G401 (cell line): ENCODE results near the gene FSIP1. TPM values are rescaled to one million over a fixed set of nuclear protein-coding genes. Genes with fewer than 3 reads are reported as not detected.

Experiments used
- DNase-seq: peaks from one replicate; pipeline ENCODE4 v3.0.0-alpha.2; 2015; ENCODE audit warnings: low spot score
- in situ Hi-C: cut with HindIII; loops from 2 replicates; pipeline ENCODE4 v1.10.0; 2016; ENCODE audit warnings: low sequenced_read_pairs, mixed read lengths
- total RNA-seq: library from RNA; depleted of rRNA; stranded (reverse); fragments of >200 nt; shearing (Covaris generic); gene quantifications from 2 replicates; pipeline ENCODE4 v1.2.3, GENCODE V29; 2014

FSIP1 gene
- total RNA-seq, 1 experiment from 2014 or later: 0.41 TPM

DNA sequence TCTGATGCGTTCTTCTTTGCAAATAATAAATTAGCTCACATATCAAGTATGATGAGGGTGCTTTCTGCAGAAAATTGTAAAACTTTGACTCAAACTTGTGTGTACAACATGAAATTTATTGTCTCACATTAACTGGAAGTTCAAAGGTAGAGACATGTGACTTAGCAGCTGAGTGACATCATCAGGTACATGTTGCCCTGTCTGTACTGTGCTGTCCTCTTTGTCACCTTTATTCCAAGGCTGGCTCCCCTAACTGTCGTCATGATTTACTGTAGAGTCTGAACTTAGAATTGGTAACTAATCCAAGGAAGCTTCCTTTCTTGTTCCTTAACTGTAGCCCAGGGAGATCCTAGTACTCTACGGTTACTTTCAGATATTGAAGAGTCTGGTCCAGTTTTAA, 12.3 kb upstream of the FSIP1 start:
- no peak for DNase-seq
- in situ Hi-C loops: no loop called here

DNA sequence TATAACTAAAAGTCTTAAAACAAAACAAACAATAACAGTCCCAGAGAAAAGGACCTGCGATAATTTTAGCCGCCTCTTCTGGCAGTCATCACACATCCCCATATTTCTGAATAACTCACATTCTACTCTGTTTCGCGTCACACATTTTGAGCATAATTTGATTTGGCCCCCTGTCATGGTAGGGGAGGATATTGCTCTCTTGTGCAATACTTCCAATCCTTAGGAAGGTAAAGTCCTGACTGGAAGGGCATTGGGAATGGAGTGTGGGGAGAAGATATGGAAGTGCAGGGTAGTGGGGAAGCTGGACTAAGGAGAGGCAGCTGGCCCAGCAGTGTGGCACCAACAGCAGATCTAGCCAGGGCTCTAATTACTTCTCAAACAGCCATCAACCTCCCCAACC, 11.3 kb upstream of the FSIP1 start:
- in situ Hi-C loops: no loop called here

DNA sequence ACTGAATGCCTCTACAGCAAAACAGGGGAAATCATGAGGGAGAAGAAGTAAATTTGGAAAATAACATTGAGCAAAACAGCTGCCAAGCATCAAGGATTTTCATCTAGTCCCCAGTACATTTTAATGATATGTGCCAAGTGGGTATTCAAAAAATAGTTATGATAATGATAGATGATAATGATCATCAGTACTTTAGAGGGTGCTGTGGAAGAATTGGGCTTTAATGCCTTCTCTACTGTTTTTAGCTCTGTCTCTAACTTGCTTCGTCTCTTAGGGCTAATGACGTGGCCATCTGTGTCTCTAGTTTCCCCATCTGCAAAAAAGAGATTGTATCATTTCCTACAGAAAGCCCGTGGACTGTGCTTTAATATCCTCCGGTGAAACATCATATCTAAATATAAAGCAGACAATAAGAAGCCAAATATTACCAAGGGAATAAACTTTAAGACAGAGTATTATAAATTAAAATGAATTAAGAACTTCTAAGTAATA, 10.2 kb upstream of the FSIP1 start:
- in situ Hi-C loops: no loop called here
- DNase-seq: no peak

More for the DNA sequence above, 11.3 kb upstream of the FSIP1 start:
- DNase-seq: no peak

DNA sequence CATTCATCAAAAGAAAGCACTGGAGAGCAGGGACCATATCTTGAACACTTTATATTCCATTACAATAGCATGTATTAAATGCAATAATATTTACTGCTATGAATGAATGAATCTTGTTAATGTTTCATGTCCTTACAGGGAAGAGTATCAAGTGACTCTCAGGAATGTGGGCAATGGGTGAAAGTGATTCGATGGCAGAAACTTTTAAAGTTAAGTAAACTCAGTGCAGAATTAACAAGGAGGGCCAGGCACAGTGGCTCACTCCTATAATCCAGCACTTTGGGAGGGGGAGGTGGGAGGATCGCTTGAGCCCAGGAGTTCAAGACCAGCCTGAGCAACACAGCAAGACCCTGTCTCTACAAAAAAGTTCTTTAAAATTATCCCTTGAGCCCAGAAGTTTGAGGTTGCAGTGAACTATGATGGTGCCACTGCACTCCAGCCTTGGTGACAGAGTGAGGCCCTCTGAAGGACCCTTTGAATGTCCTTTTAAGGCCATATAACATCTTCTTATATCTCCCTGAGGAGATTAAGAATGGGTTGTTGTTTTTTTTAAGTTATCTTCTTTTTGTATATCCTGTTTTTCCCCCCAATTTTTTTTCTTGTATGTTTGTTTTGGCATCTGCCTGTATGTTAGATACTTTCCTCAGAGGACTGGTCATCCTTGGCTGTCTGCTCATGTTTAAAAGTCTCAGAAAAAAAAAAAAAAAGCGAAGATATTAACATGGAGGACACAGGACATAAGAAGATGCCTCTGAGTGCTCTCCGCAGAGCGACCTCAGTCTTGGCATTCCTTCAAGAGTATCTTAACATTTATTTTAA, 9.6 kb upstream of the FSIP1 start:
- no peak for DNase-seq
- in situ Hi-C loops: no loop called here

DNA sequence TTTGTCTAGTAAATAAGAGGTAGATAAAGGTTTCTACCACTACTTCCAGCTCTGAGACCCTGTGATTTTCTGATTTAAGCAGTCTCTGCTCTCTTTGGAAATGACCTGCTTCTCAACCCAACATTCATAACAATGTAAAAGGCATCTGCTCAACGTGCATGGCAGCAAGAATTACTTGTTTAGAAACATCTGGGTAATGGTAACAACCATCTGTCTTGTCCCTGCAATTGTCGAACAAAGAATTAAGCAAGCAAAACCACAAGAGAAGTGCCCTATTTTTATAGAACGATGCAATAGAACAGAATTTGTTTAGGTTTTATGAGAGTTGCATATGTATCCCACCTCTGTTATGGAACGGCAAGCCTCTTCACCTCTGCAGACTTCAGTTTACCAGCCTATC, 7.1 kb upstream of the FSIP1 start:
- DNase-seq: no peak
- in situ Hi-C loops: no loop called here

DNA sequence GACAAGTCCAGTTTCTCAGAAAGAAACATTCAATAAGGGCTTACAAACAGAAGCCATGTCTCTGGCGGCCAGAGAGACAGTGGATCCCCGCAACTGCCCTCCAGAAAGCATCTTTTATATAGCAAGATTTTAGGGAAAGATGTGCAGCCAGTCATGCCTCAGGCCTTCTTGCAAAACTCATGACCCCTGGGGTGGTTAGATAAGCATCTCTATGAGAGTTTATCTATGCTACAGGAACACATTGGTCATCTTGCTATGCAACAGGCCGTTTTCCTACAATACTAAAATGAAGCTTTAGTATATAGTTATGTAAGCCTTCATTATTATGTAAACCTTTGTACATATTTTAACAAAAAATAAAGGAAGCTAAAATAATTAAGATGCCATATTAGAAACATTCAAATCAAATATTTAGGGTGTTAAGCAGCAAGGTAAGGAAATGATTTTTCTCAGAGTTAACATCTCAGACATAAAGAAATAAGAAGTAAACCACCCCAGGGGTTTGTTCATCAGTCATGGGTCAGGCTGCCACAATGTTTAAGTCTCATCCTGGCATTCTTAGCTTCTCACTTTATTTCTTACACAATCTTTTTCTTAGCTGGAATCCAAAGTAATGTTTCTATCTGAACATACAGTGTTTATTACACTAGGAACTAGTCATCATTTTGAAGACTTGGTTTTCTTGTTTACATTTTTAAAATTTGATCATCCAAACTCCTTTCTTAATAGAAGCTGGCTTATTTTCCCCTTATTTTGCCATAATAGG, 6.3 kb upstream of the FSIP1 start:
- in situ Hi-C loops: no loop called here
- DNase-seq: no peak

DNA sequence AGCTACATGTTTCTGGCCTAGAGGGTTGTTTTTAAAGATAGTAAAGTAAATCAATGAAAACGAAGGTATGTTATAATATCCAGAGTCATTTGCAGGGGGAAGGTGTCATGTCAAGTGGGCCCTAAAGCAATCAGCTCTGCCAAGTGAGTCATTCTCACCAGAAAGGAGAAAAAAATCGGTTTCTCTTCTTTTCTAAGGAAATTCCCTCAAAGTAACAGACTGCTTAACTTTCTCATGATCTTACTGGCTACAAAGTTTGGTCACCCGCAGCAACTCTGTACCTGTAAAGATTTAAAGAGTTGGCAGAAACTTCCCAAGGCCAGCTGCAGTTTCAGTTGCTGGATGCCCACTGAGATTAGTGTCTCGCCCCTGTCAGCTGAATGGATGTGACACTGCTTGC, 5.5 kb upstream of the FSIP1 start:
- no peak for DNase-seq
- in situ Hi-C loops: no loop called here

DNA sequence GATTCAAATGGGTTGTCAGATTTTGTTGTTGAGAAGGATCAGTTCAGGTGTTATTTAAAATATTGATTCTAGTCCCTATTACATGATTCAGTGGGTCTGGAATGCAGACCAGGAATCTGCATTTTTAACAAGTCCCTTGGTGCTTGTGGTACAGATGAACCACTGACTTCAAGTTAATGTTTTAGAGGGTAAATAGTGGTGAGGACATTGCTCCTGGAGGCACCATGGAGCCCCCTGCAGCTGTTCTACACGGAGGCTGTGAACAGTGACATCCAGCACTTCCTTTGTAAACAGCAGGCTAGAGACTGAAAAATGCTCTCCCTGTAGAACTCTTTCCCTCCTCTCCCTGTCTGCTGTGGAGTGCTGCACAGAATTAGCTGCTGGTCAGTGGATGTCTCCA, 4.8 kb upstream of the FSIP1 start:
- in situ Hi-C loops: no loop called here
- no peak for DNase-seq

DNA sequence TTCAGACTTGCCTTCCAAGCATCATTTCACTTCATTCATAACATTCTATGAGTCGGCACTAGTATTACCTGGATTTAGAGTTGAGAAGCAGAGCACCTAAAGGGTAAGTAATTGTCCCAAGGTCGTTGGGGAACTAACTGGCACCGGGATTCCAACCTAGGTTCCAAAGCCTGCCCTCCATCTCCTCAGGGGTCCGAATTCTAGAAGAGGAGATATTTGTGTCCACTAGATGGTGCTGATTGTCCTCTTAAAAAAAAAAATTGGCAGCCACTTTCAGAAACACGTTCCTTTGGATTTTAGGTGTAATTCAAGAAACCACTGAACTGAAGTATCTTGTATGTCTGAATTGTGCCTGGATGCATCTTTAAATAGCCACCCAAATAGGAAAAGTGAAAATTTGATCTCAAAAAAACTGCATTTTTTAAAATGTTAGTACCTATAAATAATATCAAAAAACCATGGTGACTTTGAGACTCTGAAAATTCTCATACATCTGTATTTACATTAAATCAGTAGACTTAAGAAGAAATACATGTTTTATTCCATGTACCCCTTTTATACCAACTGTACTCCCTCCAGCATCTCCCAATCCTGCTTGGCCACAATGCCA, 3.9 kb upstream of the FSIP1 start:
- in situ Hi-C loops: no loop called here
- peak; percentile 86 for DNase-seq

DNA sequence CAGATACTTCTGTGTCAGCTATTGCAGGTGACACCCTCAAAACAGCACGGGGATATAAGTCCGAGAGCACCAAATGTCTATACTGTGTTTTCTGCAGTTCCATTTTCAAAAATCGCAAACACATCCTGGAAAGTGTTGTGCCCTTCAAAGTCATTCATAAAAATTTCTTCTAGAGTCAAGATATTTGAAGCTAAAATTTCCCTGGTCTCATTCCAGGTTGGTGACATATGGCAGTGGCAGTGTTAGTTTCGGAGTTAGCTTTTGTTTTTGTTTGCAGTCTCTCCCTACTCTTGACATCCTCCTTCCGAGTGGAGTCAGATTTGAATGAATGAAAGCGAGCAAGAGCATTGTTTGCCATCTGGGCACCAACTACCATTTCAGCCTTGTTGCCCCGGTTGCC, 3.2 kb upstream of the FSIP1 start:
- DNase-seq: peak; percentile 58
- in situ Hi-C loops: no loop called here

DNA sequence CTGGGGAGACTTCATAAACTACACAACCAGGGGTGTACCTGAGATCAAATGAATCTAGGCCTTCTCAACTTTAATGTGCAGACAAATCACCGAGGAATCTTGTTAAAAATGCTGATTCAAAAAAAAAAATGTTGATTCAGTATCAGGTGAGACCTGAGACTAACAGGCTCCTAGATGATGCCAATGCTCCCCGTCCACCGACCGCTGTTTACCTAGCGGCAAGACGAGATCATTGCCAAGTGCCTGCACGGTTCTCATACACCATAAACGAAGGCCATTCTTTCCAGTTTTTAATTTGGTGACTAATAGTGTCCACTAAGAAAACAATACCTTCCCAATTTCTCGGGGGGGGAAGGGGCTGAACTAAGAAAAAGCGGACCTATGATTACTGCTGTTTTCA, 2.5 kb upstream of the FSIP1 start:
- in situ Hi-C loops: no loop called here
- DNase-seq: peak; percentile 55

DNA sequence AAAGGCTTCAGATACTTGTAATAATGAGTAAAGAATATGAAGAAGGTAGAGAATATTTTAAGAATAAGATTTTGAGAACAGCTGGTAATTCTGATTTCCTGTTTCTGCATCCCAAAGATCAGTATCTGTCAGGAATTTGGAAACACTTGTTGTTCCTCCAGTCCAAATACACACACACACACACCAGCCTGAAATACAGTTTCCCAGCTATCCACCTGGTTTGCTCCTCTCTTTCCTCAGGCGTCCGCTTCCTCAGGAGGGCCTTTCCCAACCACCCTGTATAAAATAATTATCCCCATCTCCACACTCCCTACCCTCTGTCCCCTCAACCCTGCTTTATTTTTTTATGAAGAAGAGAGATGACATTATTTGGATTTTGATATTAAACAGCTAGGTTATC, 2.0 kb upstream of the FSIP1 start:
- in situ Hi-C loops: no loop called here
- DNase-seq: peak; percentile 21

DNA sequence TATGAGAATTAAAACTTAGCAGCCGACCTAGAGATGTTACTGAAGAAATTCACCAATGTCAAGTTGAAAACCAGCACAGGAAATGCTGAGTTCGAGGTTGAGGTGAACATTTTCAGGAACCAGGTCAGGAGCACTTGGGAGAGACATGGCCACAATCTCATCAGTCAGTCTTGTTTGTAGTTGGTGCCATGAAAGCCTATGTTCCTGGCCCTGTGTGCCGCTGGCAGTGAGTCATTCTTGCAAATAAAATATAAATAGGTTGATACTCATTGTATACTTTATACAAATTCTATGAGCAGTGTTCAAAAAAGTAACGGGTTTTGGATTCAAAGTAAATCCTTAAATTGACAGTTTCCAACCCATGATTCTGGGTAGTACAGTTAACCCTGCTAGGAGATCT, 1.5 kb upstream of the FSIP1 start:
- peak; percentile 30 for DNase-seq
- in situ Hi-C loops: no loop called here

DNA sequence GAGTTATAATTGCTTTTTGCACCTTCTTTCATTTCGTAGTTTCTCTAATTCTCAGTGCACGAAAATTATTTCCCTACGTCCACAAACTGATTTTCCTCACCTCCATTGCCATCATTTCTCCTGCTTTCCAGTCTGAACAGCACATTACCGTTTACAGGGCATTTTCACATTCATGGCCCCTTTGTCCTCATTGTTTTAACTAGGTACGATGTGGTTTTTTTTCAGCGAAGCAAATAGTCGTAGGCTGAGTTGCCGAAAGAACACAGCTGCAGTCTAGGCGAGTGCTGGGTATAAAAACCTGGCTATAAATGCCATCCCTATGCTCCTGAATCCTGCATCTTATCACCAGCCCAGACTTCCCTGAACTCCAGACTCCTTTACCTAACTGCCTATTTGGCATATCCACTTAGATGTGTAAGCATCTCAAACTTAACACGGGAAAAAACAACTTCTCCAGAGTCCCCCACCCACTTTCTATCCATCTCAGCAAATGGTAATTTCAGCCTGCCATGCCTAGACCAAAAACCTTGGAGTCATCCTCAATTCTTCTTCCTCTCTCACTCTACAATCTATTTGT, 691 bp upstream of the FSIP1 start:
- in situ Hi-C loops: no loop called here
- peak; percentile 48 for DNase-seq

DNA sequence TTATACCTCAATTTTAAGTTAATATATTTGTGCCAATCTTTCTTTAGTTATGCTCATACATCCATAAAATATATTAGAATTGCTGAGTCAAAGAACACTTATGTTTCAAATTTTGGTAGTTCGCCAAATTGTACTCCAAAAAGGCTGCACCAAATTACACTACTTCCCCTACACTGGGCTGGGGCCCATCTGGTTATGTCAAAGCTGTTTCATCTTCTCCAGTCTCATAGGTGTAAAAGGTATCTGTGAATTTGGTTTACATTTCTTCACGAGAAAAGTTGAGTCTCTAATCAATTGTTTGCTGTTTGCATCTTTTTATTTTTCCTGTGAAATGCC, 706 bp downstream of the FSIP1 start:
- no peak for DNase-seq
- in situ Hi-C loops: no loop called here

DNA sequence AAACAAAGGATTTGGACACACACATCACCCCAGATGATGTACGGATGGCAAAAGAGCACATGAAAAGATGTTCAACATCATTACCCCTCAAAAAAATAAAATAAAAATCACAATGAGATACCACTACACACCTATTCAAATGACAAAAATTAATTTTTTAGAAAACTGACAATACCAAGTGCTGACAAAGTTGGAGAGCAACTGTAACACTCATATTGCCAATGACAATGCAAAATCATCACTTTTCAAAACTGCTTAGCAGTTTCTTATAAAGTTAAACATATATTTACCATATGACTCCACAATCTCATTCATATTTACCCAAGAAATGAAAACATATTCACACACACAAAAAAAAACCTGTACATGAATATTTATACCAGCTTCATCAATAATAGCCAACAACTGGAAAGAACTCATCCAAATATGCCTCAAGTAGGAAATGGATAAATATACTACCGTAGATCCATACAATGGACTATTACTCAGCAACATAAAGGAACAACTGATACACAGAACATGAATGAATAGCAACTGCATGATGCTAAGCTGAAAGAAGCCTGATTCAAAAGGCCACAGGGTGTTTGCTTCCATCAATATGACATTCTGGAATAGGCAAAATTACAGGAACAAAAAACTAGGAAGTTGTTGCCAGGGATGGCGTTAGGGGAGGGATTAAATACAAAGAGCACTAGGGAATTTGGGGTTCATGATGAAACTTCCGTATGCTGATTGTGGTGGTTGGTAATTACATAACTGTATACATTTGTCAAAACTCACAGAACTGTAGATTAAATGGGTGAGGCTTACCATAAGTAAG, 1.3 kb downstream of the FSIP1 start:
- in situ Hi-C loops: no loop called here
- no peak for DNase-seq

DNA sequence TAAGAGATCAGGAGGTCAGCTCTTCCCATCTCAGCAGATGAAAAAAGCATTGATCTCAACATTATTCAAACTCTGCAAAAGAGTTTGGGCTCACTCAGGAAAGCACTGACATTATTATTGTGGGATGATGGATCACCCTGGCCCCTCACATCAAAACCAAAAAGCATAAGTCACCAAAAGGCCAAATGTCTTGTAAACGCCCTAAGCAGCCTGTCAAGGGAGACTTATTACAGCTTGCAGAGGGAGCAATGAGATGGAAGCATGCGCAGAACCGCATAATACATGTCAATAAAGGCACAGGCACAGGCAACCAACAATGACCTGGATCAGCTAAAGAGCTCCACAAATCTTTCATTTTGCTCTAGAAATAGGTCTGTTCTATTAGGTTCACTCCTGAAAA, 4.6 kb downstream of the FSIP1 start:
- no peak for DNase-seq
- in situ Hi-C loops: no loop called here

DNA sequence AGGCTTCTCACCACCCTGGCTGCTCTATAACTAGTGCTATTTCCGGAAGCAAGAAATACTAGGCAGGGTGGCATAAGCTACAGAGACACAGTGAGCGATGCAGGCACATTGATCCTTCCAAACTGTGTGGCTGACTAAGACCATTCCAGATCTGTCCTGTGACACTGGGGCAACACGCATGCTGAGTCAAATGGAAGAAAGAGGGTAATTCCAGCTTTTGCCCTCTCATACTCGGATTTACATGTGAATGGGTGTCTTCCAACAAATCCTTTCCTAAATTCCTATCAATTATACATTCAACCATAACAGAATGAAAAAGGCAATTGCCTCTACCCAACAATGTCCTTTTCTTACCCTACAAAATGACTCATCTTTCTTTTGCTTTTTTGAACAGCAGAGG, 5.1 kb downstream of the FSIP1 start:
- in situ Hi-C loops: no loop called here
- DNase-seq: no peak

DNA sequence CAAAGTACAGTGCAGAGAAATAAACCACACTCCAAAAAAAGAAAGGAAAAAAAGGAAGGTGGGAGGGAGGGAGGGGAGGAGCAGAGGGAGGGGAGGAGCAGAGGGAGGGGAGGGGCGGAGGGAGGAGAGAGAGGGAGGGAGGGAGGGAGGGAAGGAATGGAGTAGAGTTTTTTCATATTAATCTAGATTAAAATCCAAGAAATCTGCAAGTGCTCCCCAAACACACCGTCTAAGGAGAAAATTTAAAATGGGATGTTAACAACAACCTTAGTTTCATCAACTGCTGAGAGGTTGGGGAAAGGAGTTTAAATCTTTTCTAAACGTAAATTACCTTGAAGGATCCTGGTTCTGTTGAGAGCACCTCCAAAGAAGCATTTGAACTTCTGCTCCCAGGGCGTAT, 6.6 kb downstream of the FSIP1 start:
- no peak for DNase-seq
- in situ Hi-C loops: no loop called here
